Esophagus squamous epithelium (tissue), 4 donors: ENCODE data around the gene SLC39A5.

Experiments
- CTCF ChIP-seq, 6 experiments: fragments of 450-650 bp in 4 of 6; fragments of 200-600 bp in 2 of 6; sonication (generic) in 2 of 6; IDR thresholded peaks; one replicate each; pipeline ENCODE4 v1.5.1; 2016 to 2019; ENCODE audit warnings: antibody characterized with exemption in 6 of 6, mild to moderate bottlenecking in 4 of 6, moderate library complexity in 4 of 6
- POLR2A ChIP-seq, 4 donors: fragments of 450-650 bp; IDR thresholded peaks; one replicate each; pipeline ENCODE4 v1.6.1; 2017; ENCODE audit warnings: antibody characterized with exemption in 4 of 4, mild to moderate bottlenecking in 4 of 4, moderate library complexity in 3 of 4

DNA sequence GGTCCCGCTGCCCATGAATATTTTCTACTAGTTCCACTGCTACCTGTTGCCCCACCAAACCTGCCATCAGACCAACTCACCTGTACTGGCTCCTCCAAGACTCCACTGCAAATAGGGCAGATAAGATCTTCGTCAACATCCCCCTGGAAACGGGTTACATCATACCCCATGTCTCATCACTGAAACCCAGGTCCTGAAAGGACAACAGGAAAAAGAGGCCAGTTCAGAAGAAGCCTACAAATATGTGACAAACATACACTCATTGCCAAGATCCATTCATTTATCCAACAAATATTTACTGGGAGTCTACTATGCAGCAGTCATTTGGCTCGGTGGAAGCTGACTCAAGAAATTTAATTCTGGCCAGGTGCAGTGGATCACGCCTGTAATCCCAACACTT is 16.0 kb upstream of the SLC39A5 start:
- no peak for TF ChIP-seq POLR2A (IDR thresholded peaks at IDR 0.05)
- TF ChIP-seq CTCF (IDR thresholded peaks at IDR 0.05) = no peak
